Panc1 (cell line): ENCODE data around the gene ETV7. TPM values are rescaled to one million over a fixed set of nuclear protein-coding genes. Genes with fewer than 3 reads are reported as not detected.

Source experiments
- ATAC-seq: fragments of 200-7000 bp; cut with Tn5 transposase; 2 replicates; pipeline ENCODE4 v1.9.1; 2020; ENCODE audit warnings: mild to moderate bottlenecking, moderate library complexity
- BruUV-seq: library from RNA; stranded (reverse); fragments of 400-500 nt; replicated peaks from 2 replicates; lab custom pipeline; 2021; lab: Mats Ljungman, UMichigan
- CTCF ChIA-PET: fragments of 300-600 bp; sonication (Branson Sonifier 250); formaldehyde crosslinking; loops from one replicate; lab custom pipeline; 2022; ENCODE audit warnings: antibody characterized with exemption; lab: Charles Lee
- POLR2A ChIA-PET: fragments of 300-600 bp; sonication (Branson Sonifier 250); formaldehyde crosslinking; loops from one replicate; lab custom pipeline; 2022; ENCODE audit warnings: antibody characterized with exemption; lab: Charles Lee
- DNase-seq: peaks from one replicate; pipeline ENCODE4 v3.0.0-alpha.2; 2010; ENCODE audit warnings: low read depth, low spot score
- H3K27ac ChIP-seq: 2 replicates; pipeline ENCODE4 v1.5.1; 2011; ENCODE audit warnings: mild to moderate bottlenecking, low read length, inconsistent platforms
- H3K27me3 ChIP-seq: fragments of 200-500 bp; sonication (Bioruptor generic); 2 replicates; pipeline ENCODE4 v1.6.0; 2014; ENCODE audit warnings: low read length, inconsistent platforms; ENCODE audit not compliant: control insufficient read depth, insufficient read depth
- H3K36me3 ChIP-seq: fragments of 200-500 bp; sonication (Bioruptor generic); 2 replicates; pipeline ENCODE4 v1.5.1; 2014; ENCODE audit warnings: inconsistent platforms, mild to moderate bottlenecking, low read length, moderate library complexity; ENCODE audit not compliant: control insufficient read depth, insufficient read depth
- H3K4me1 ChIP-seq: 2 replicates; pipeline ENCODE4 v1.5.1; 2011; ENCODE audit warnings: inconsistent platforms, mild to moderate bottlenecking, low read length, moderate library complexity; ENCODE audit not compliant: control insufficient read depth, insufficient read depth
- H3K4me3 ChIP-seq, 2 experiments: 2 replicates each; pipeline ENCODE4 v1.5.1; 2011 to 2012; ENCODE audit warnings: low read depth in 2 of 2, low read length in 2 of 2, mild to moderate bottlenecking in 2 of 2, inconsistent platforms in 1 of 2, moderate library complexity in 1 of 2
- H3K9me3 ChIP-seq: fragments of 200-500 bp; sonication (Bioruptor generic); 2 replicates; pipeline ENCODE4 v1.5.1; 2014; ENCODE audit warnings: low read depth, mild to moderate bottlenecking, inconsistent platforms, low read length, moderate library complexity; ENCODE audit not compliant: control insufficient read depth, insufficient read depth
- POLR2AphosphoS5 ChIP-seq: IDR thresholded peaks from 2 replicates; pipeline ENCODE4 v1.6.1; 2012; ENCODE audit warnings: mild to moderate bottlenecking, low read depth, low read length, moderate library complexity
- SIN3A ChIP-seq: IDR thresholded peaks from 2 replicates; pipeline ENCODE4 v1.6.1; 2012; ENCODE audit warnings: low read depth, mild to moderate bottlenecking, low read length, moderate library complexity, borderline replicate concordance; ENCODE audit not compliant: insufficient read depth
- TCF7L2 ChIP-seq: IDR thresholded peaks from 2 replicates; pipeline ENCODE4 v1.6.1; 2011; ENCODE audit warnings: mild to moderate bottlenecking, low read depth, low read length, inconsistent platforms
- in situ Hi-C: cut with HindIII; loops from 2 replicates; pipeline ENCODE4 v1.10.0; 2016; ENCODE audit warnings: low sequenced_read_pairs, low pct_unique_long_range_greater_than_20kb
- intact Hi-C: fragments of 100-400 bp; cut with micrococcal nuclease; formaldehyde crosslinking; loops from one replicate; pipeline ENCODE4 v1.10.0; 2022; ENCODE audit not compliant: unreplicated experiment
- total RNA-seq: library from RNA; stranded (reverse); gene quantifications from one replicate; pipeline ENCODE4 v1.2.1, GENCODE V29; 2021; ENCODE audit not compliant: unreplicated experiment
- TF ChIP-seq, protein P1 (sequence below), 2 experiments: IDR thresholded peaks; 2 replicates each; pipeline ENCODE4 v1.6.1; 2011 to 2012; ENCODE audit warnings: low read depth in 2 of 2, control low read depth in 1 of 2, low read length in 1 of 2, mild to moderate bottlenecking in 1 of 2, moderate library complexity in 1 of 2; ENCODE audit not compliant: insufficient read depth in 1 of 2
- TF ChIP-seq, protein P2 (sequence below): fragments of 450-650 bp; IDR thresholded peaks from 2 replicates; pipeline ENCODE4 v1.5.1; 2017; ENCODE audit warnings: mild to moderate bottlenecking

ETV7 gene
- total RNA-seq, 1 experiment from 2014 or later, result 2.0 TPM

DNA sequence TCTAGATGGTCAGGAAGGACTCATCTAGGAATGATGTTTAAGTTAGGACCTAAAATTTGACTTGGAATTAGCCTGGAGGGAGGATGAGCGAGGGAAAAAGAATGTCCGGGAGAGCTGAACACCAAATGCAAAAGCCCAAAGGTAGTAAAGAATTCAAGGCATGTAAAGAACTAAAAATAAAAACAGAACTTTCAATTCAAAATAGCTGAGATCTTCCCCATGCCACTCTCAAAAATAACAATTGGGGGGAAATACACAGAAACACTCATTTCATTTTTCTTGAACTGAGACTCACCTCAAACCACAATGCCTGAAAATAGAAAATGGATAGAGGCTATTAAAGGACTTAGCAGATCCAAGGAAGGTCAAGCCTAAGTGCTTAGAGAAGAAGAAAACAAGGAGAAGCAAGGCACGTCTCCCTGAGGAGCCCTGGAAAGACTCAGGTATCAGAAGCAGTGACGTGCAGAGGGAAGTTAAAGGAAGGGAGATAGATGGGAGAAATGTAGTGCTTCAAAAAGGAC is 44.7 kb upstream of the ETV7 start:
- ChIA-PET POLR2A (no interaction called here), CTCF (no interaction called here)
- TF ChIP-seq SIN3A (no peak), POLR2AphosphoS5 (no peak), TCF7L2 (no peak)
- TF ChIP-seq, protein P1, sequence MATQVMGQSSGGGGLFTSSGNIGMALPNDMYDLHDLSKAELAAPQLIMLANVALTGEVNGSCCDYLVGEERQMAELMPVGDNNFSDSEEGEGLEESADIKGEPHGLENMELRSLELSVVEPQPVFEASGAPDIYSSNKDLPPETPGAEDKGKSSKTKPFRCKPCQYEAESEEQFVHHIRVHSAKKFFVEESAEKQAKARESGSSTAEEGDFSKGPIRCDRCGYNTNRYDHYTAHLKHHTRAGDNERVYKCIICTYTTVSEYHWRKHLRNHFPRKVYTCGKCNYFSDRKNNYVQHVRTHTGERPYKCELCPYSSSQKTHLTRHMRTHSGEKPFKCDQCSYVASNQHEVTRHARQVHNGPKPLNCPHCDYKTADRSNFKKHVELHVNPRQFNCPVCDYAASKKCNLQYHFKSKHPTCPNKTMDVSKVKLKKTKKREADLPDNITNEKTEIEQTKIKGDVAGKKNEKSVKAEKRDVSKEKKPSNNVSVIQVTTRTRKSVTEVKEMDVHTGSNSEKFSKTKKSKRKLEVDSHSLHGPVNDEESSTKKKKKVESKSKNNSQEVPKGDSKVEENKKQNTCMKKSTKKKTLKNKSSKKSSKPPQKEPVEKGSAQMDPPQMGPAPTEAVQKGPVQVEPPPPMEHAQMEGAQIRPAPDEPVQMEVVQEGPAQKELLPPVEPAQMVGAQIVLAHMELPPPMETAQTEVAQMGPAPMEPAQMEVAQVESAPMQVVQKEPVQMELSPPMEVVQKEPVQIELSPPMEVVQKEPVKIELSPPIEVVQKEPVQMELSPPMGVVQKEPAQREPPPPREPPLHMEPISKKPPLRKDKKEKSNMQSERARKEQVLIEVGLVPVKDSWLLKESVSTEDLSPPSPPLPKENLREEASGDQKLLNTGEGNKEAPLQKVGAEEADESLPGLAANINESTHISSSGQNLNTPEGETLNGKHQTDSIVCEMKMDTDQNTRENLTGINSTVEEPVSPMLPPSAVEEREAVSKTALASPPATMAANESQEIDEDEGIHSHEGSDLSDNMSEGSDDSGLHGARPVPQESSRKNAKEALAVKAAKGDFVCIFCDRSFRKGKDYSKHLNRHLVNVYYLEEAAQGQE (IDR thresholded peaks at IDR 0.05; ENCODE audit: insufficient read depth in 1 of 2, low read depth in 2 of 2, low read length in 1 of 2), result no peak
- no TSS peak for BruUV-seq
- Histone ChIP-seq H3K27me3 (no peaks in the 10 kb centered on the region), H3K27ac (no peak overlapping the region), H3K36me3 (no peaks in the 10 kb centered on the region), H3K4me1 (no peaks in the 10 kb centered on the region), H3K9me3 (no peaks in the 10 kb centered on the region), H3K4me3 (no peak overlapping the region)
- DNase-seq (no peak), ATAC-seq (no peak)
- intact Hi-C loops (no loop called here), in situ Hi-C loops (no loop called here)

DNA sequence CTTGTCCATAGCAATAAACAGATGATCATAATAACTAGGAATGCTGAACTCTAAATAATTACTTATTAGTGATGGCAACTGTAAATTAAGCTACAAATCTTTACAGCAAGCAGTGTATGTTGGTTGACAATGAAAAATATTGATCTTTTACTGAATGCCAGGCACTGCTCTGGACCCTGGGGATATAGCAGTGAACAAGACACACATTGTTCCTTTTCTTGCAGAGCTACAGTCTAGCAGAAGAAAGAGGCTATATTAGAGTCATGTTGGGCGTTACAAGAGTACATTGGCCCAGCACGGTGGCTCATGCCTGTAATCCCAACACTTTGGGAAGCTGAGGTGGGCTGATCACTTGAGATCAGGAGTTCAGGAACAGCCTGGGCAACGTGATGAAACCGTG is 43.7 kb upstream of the ETV7 start:
- Histone ChIP-seq H3K27me3 (no peaks in the 10 kb centered on the region), H3K4me1 (no peaks in the 10 kb centered on the region), H3K9me3 (no peaks in the 10 kb centered on the region), H3K27ac (no peak overlapping the region), H3K36me3 (no peaks in the 10 kb centered on the region), H3K4me3 (no peak overlapping the region)
- BruUV-seq, result no TSS peak
- ATAC-seq, result no peak
- ChIA-PET CTCF (no interaction called here), POLR2A (no interaction called here)
- in situ Hi-C loops, result no loop called here
- DNase-seq, result no peak
- TF ChIP-seq TCF7L2 (no peak), SIN3A (no peak), POLR2AphosphoS5 (no peak)
- TF ChIP-seq, protein P1 (IDR thresholded peaks at IDR 0.05; ENCODE audit: insufficient read depth in 1 of 2, low read depth in 2 of 2, low read length in 1 of 2), result no peak
- TF ChIP-seq, protein P2, sequence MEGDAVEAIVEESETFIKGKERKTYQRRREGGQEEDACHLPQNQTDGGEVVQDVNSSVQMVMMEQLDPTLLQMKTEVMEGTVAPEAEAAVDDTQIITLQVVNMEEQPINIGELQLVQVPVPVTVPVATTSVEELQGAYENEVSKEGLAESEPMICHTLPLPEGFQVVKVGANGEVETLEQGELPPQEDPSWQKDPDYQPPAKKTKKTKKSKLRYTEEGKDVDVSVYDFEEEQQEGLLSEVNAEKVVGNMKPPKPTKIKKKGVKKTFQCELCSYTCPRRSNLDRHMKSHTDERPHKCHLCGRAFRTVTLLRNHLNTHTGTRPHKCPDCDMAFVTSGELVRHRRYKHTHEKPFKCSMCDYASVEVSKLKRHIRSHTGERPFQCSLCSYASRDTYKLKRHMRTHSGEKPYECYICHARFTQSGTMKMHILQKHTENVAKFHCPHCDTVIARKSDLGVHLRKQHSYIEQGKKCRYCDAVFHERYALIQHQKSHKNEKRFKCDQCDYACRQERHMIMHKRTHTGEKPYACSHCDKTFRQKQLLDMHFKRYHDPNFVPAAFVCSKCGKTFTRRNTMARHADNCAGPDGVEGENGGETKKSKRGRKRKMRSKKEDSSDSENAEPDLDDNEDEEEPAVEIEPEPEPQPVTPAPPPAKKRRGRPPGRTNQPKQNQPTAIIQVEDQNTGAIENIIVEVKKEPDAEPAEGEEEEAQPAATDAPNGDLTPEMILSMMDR, result no peak
- intact Hi-C loops, result no loop called here
